ENCODE measurements around the gene ACACA. TPM values are rescaled to one million over a fixed set of nuclear protein-coding genes. Genes with fewer than 3 reads are reported as not detected.

The ACACA gene
- total RNA-seq, 2 donors from 2014 or later: 8.6 to 10.2 TPM

GRCh38 chr17:37051381-37051780 lies 355.3 kb downstream of the ACACA start:
- no peak overlapping the region for H3K4me3 ChIP-seq
- H3K9me3 ChIP-seq: no peaks in the 10 kb centered on the region
- H3K36me3 ChIP-seq: no peaks in the 10 kb centered on the region
- no peak for TF ChIP-seq CTCF (IDR thresholded peaks at IDR 0.05)
- no peaks in the 10 kb centered on the region for H3K4me1 ChIP-seq
- no peaks in the 10 kb centered on the region for H3K27me3 ChIP-seq
- H3K27ac ChIP-seq: no peak overlapping the region
- DNase-seq (ENCODE audit: low spot score): no peak

GRCh38 chr17:37050920-37051319 lies 355.7 kb downstream of the ACACA start:
- no peaks in the 10 kb centered on the region for H3K4me1 ChIP-seq
- DNase-seq (ENCODE audit: low spot score): no peak
- TF ChIP-seq CTCF (IDR thresholded peaks at IDR 0.05): no peak
- H3K27ac ChIP-seq: no peak overlapping the region
- H3K9me3 ChIP-seq: no peaks in the 10 kb centered on the region
- no peaks in the 10 kb centered on the region for H3K36me3 ChIP-seq
- no peaks in the 10 kb centered on the region for H3K27me3 ChIP-seq
- no peak overlapping the region for H3K4me3 ChIP-seq

GRCh38 chr17:37048811-37049210 lies 357.8 kb downstream of the ACACA start:
- TF ChIP-seq CTCF (IDR thresholded peaks at IDR 0.05): no peak
- no peak overlapping the region for H3K4me3 ChIP-seq
- H3K9me3 ChIP-seq: no peaks in the 10 kb centered on the region
- H3K27ac ChIP-seq: no peak overlapping the region
- no peaks in the 10 kb centered on the region for H3K36me3 ChIP-seq
- H3K27me3 ChIP-seq: no peaks in the 10 kb centered on the region
- H3K4me1 ChIP-seq: no peaks in the 10 kb centered on the region
- no peak for DNase-seq (ENCODE audit: low spot score)

- Histone ChIP-seq H3K36me3 (no peaks in the 10 kb centered on the region), H3K4me3 (no peak overlapping the region)
- peak; percentile 61 to 91 for TF ChIP-seq CTCF (IDR thresholded peaks at IDR 0.05)
These were observed 359.0 kb downstream of the ACACA start for GRCh38 chr17:37047631-37048104.

GRCh38 chr17:37045351-37045922 lies 361.2 kb downstream of the ACACA start:
- no peaks in the 10 kb centered on the region for H3K4me1 ChIP-seq

More at GRCh38 chr17:37047631-37048104, 359.0 kb downstream of the ACACA start:
- Histone ChIP-seq H3K9me3 (no peaks in the 10 kb centered on the region), H3K4me1 (no peaks in the 10 kb centered on the region), H3K27ac (no peak overlapping the region), H3K27me3 (no peaks in the 10 kb centered on the region)
- DNase-seq (ENCODE audit: low spot score): peak; percentile 84

More at GRCh38 chr17:37045351-37045922, 361.2 kb downstream of the ACACA start:
- H3K27me3 ChIP-seq: no peaks in the 10 kb centered on the region
- no peak for DNase-seq (ENCODE audit: low spot score)
- H3K27ac ChIP-seq: no peak overlapping the region
- no peak for TF ChIP-seq CTCF (IDR thresholded peaks at IDR 0.05)
- no peaks in the 10 kb centered on the region for H3K36me3 ChIP-seq
- H3K9me3 ChIP-seq: no peaks in the 10 kb centered on the region
- H3K4me3 ChIP-seq: no peak overlapping the region

Data from right atrium auricular region (tissue), 2 donors.